ENCODE measurements around the gene BTNL9. TPM values are rescaled to one million over a fixed set of nuclear protein-coding genes. Genes with fewer than 3 reads are reported as not detected.

BTNL9 gene
- total and polyA plus RNA-seq, 12 donors = 16.0 to 254 (median 31.0) TPM

- WGBS, 2 donors = 58 to 64% methylated on average over 12 of the region's 12 CpGs
- intact Hi-C loops (cut with DNase I) = loop anchor here in 4 of 10 donors (5.0 to 10.0 kb wide), 7 partner anchors 114 to 249 kb away; partner anchors contain the start of gene MGAT1 (in 1 of the 4)
- peaks cover 0 to 46% (median 33%) of the 10 kb centered on the region in 7 donors for H3K27me3 ChIP-seq
- H3K36me3 ChIP-seq = peaks cover 0 to 10% (median 0%) of the 10 kb centered on the region in 9 donors
- H3K4me3 ChIP-seq = peak overlapping the region in 9 of 10 donors; percentile 4 to 62 (median 48)
- H3K9me3 ChIP-seq = no peaks in the 10 kb centered on the region
- DNase-seq (no peak), ATAC-seq (peak in 7 of 8 donors; percentile 35 to 60 (median 45))
- H3K27ac ChIP-seq = peak overlapping the region; percentile 14 to 93 (median 86)
- TF ChIP-seq CTCF (IDR thresholded peaks at IDR 0.05) = peak in 5 of 9 donors; percentile 24 to 47 (median 33)
- H3K4me1 ChIP-seq = peaks cover 0 to 24% (median 4%) of the 10 kb centered on the region in 9 donors
Measured at GRCh38 chr5:181043285-181044092, 3.4 kb downstream of the BTNL9 start.

GRCh38 chr5:181044093-181044599 is 4.1 kb downstream of the BTNL9 start:
- Histone ChIP-seq H3K9me3 (no peaks in the 10 kb centered on the region), H3K4me3 (peak overlapping the region in 9 of 10 donors; percentile 4 to 62 (median 48)), H3K27ac (peak overlapping the region; percentile 14 to 93 (median 86)), H3K27me3 (peaks cover 0 to 47% (median 35%) of the 10 kb centered on the region in 7 donors), H3K4me1 (peaks cover 0 to 22% (median 4%) of the 10 kb centered on the region in 9 donors), H3K36me3 (peaks cover 0 to 13% (median 0%) of the 10 kb centered on the region in 9 donors)
- peak in 1 of 8 donors; percentile 1 for ATAC-seq
- intact Hi-C loops (cut with DNase I) = loop anchor here in 4 of 10 donors (5.0 to 10.0 kb wide), 7 partner anchors 113 to 249 kb away; partner anchors contain the start of gene MGAT1 (in 1 of the 4)
- no peak for TF ChIP-seq CTCF (IDR thresholded peaks at IDR 0.05)
- 66 to 67% methylated on average over 10 of the region's 10 CpGs for WGBS, 2 donors
- DNase-seq = no peak

- Histone ChIP-seq H3K4me1 (peaks cover 0 to 27% (median 4%) of the 10 kb centered on the region in 9 donors), H3K9me3 (no peaks in the 10 kb centered on the region), H3K27me3 (peaks cover 0 to 51% (median 42%) of the 10 kb centered on the region in 7 donors), H3K4me3 (peak overlapping the region in 7 of 10 donors; percentile 19 to 62 (median 54)), H3K36me3 (peaks cover 0 to 17% (median 0%) of the 10 kb centered on the region in 9 donors), H3K27ac (peak overlapping the region; percentile 14 to 93 (median 86))
- peak; percentile 74 to 89 (median 86) for ATAC-seq
- WGBS, 2 donors = 32 to 43% methylated on average over 11 of the region's 11 CpGs
- intact Hi-C loops (cut with DNase I) = loop anchor here in 5 of 10 donors (1.0 to 10.0 kb wide), 8 partner anchors 113 to 250 kb away; partner anchors contain the start of gene MGAT1 (in 1 of the 5)
- DNase-seq = peak; percentile 69
- TF ChIP-seq CTCF (IDR thresholded peaks at IDR 0.05) = no peak
Measured at GRCh38 chr5:181044662-181045305, 4.7 kb downstream of the BTNL9 start.
